Suprapubic skin (tissue), 4 donors: Measurements from ENCODE around the gene IL1RAPL2. TPM values are rescaled to one million over a fixed set of nuclear protein-coding genes. Genes with fewer than 3 reads are reported as not detected.
"Not testable (repeated sequence)": the region's sequence is repeated elsewhere in the genome, so short reads cannot be mapped to it uniquely, and the experiment has no call there.

Experiments used
- DNase-seq, 2 donors: peaks; one replicate each; pipeline ENCODE4 v3.0.0-alpha.2; 2019; ENCODE audit warnings: low spot score in 2 of 2
- H3K27ac ChIP-seq: fragments of 200-600 bp; sonication (generic); one replicate; pipeline ENCODE4 v1.5.1; 2019
- H3K27me3 ChIP-seq: fragments of 200-600 bp; sonication (generic); one replicate; pipeline ENCODE4 v1.5.1; 2019
- H3K36me3 ChIP-seq: fragments of 200-600 bp; sonication (generic); one replicate; pipeline ENCODE4 v1.5.1; 2019
- H3K4me1 ChIP-seq: fragments of 200-600 bp; sonication (generic); one replicate; pipeline ENCODE4 v1.5.1; 2019
- H3K4me3 ChIP-seq: fragments of 200-600 bp; sonication (generic); one replicate; pipeline ENCODE4 v1.5.1; 2019; ENCODE audit warnings: mild to moderate bottlenecking
- H3K9me3 ChIP-seq: fragments of 200-600 bp; sonication (generic); one replicate; pipeline ENCODE4 v1.5.1; 2019
- CTCF ChIP-seq, 2 donors: fragments of 200-600 bp in 1 of 2; fragments of 450-650 bp in 1 of 2; sonication (generic) in 1 of 2; IDR thresholded peaks; one replicate each; pipeline ENCODE4 v1.5.1; 2016 to 2019; ENCODE audit warnings: antibody characterized with exemption in 2 of 2, mild to moderate bottlenecking in 1 of 2, moderate library complexity in 1 of 2
- EP300 ChIP-seq: sonication (generic); formaldehyde crosslinking; IDR thresholded peaks from one replicate; pipeline ENCODE4 v1.6.1; 2017; ENCODE audit warnings: antibody characterized with exemption
- POLR2A ChIP-seq, 2 donors: fragments of 450-650 bp; IDR thresholded peaks; one replicate each; pipeline ENCODE4 v1.6.1; 2017; ENCODE audit warnings: antibody characterized with exemption in 2 of 2, mild to moderate bottlenecking in 2 of 2, moderate library complexity in 2 of 2
- POLR2AphosphoS5 ChIP-seq, 3 donors: sonication (generic); formaldehyde crosslinking; IDR thresholded peaks; one replicate each; pipeline ENCODE4 v1.6.1; 2017; ENCODE audit warnings: antibody characterized with exemption in 3 of 3
- WGBS: methylation state at CpG from one replicate; pipeline ENCODE4 v1.1.5; 2018; 5-methylcytosine and 5-hydroxymethylcytosine counted together
- total RNA-seq, 4 donors: library from RNA; depleted of rRNA; stranded (reverse); fragments of >200 nt; gene quantifications; one replicate each; pipeline ENCODE4 v1.1.0, GENCODE V29; 2016

The IL1RAPL2 gene
- total RNA-seq, 4 donors from 2014 or later = 0.21 to 0.42 (median 0.25) TPM; not detected in 1

GRCh38 chrX:105017641-105018040, 451.6 kb downstream of the IL1RAPL2 start:
- no peak overlapping the region for H3K4me3 ChIP-seq
- no peak for DNase-seq
- H3K9me3 ChIP-seq = no peaks in the 10 kb centered on the region
- no peaks in the 10 kb centered on the region for H3K27me3 ChIP-seq
- 48% methylated on average over 2 of the region's 2 CpGs for WGBS
- TF ChIP-seq CTCF (IDR thresholded peaks at IDR 0.05) = no peak
- TF ChIP-seq POLR2AphosphoS5 (IDR thresholded peaks at IDR 0.05) = no peak
- TF ChIP-seq EP300 = no peak
- no peak for TF ChIP-seq POLR2A (IDR thresholded peaks at IDR 0.05)
- H3K4me1 ChIP-seq = no peaks in the 10 kb centered on the region
- H3K27ac ChIP-seq = no peak overlapping the region
- no peaks in the 10 kb centered on the region for H3K36me3 ChIP-seq

GRCh38 chrX:105018865-105019264, 452.9 kb downstream of the IL1RAPL2 start:
- 61% methylated on average over 1 of the region's 1 CpG for WGBS
- TF ChIP-seq POLR2AphosphoS5 (IDR thresholded peaks at IDR 0.05) (no peak), POLR2A (IDR thresholded peaks at IDR 0.05) (no peak), CTCF (IDR thresholded peaks at IDR 0.05) (no peak), EP300 (no peak)

GRCh38 chrX:105028962-105029361, 463.0 kb downstream of the IL1RAPL2 start:
- WGBS = 71% methylated on average over 3 of the region's 3 CpGs
- not testable (repeated sequence) for H3K9me3 ChIP-seq, H3K27me3 ChIP-seq, H3K36me3 ChIP-seq, H3K4me3 ChIP-seq, DNase-seq, H3K4me1 ChIP-seq, H3K27ac ChIP-seq

More at GRCh38 chrX:105018865-105019264, 452.9 kb downstream of the IL1RAPL2 start:
- Histone ChIP-seq H3K36me3 (no peaks in the 10 kb centered on the region), H3K27ac (no peak overlapping the region), H3K9me3 (no peaks in the 10 kb centered on the region), H3K4me3 (no peak overlapping the region), H3K4me1 (no peaks in the 10 kb centered on the region), H3K27me3 (no peaks in the 10 kb centered on the region)
- no peak for DNase-seq

- Histone ChIP-seq H3K27me3 (no peaks in the 10 kb centered on the region), H3K4me1 (no peaks in the 10 kb centered on the region), H3K9me3 (no peaks in the 10 kb centered on the region), H3K4me3 (no peak overlapping the region), H3K27ac (no peak overlapping the region), H3K36me3 (no peaks in the 10 kb centered on the region)
- no peak for TF ChIP-seq CTCF (IDR thresholded peaks at IDR 0.05)
- TF ChIP-seq POLR2A (IDR thresholded peaks at IDR 0.05) = no peak
- no peak for TF ChIP-seq POLR2AphosphoS5 (IDR thresholded peaks at IDR 0.05)
- no peak for TF ChIP-seq EP300
- no peak for DNase-seq
Measured at GRCh38 chrX:105038672-105039328, 472.8 kb downstream of the IL1RAPL2 start.

GRCh38 chrX:105050921-105051320, 484.9 kb downstream of the IL1RAPL2 start:
- Histone ChIP-seq H3K4me3 (no peak overlapping the region), H3K9me3 (no peaks in the 10 kb centered on the region), H3K4me1 (no peaks in the 10 kb centered on the region), H3K36me3 (no peaks in the 10 kb centered on the region), H3K27ac (no peak overlapping the region), H3K27me3 (no peaks in the 10 kb centered on the region)
- DNase-seq = no peak
- WGBS = 80% methylated on average over 7 of the region's 7 CpGs
- TF ChIP-seq POLR2A (IDR thresholded peaks at IDR 0.05) (no peak), EP300 (no peak), CTCF (IDR thresholded peaks at IDR 0.05) (no peak), POLR2AphosphoS5 (IDR thresholded peaks at IDR 0.05) (no peak)

GRCh38 chrX:105051364-105051763, 485.4 kb downstream of the IL1RAPL2 start:
- no peaks in the 10 kb centered on the region for H3K36me3 ChIP-seq
- 90% methylated on average over 4 of the region's 10 CpGs for WGBS
- H3K4me1 ChIP-seq = no peaks in the 10 kb centered on the region
- H3K27me3 ChIP-seq = no peaks in the 10 kb centered on the region
- DNase-seq = no peak
- no peak overlapping the region for H3K4me3 ChIP-seq
- no peak overlapping the region for H3K27ac ChIP-seq
- no peaks in the 10 kb centered on the region for H3K9me3 ChIP-seq
- TF ChIP-seq POLR2AphosphoS5 (IDR thresholded peaks at IDR 0.05) = no peak
- no peak for TF ChIP-seq EP300
- no peak for TF ChIP-seq CTCF (IDR thresholded peaks at IDR 0.05)
- TF ChIP-seq POLR2A (IDR thresholded peaks at IDR 0.05) = no peak
